Bronchus fibroblast of lung (primary cell): ENCODE measurements around the gene SRI. TPM values are rescaled to one million over a fixed set of nuclear protein-coding genes. Genes with fewer than 3 reads are reported as not detected.

Experiments
- total RNA-seq: library from RNA; depleted of rRNA; stranded (reverse); fragments of >200 nt; gene quantifications from 2 replicates; pipeline ENCODE4 v1.2.3, GENCODE V29; 2015

Gene SRI
- total RNA-seq = 95.7 and 104 TPM in 2 replicates

GRCh38 chr7:88219781-88220747 lies at the start of gene SRI:
SRI (minus strand) TSS chr7:88220038; CDS start chr7:88220026, 12 bp downstream.

Other genes with a start within 250 kb of the SRI start
- gene STEAP4, start 86.9 kb upstream of the SRI start, total RNA-seq = under 0.01 and 0.17 TPM in 2 replicates